Subcutaneous adipose tissue (tissue), 4 donors: ENCODE measurements around the gene UBTF. TPM values are rescaled to one million over a fixed set of nuclear protein-coding genes. Genes with fewer than 3 reads are reported as not detected.

ENCODE experiments used
- total RNA-seq, 4 donors: library from RNA; depleted of rRNA; stranded (reverse); fragments of >200 nt; gene quantifications; one replicate each; pipeline ENCODE4 v1.1.0, GENCODE V29; 2016
- TF ChIP-seq, protein P1 (sequence below): fragments of 450-650 bp; IDR thresholded peaks from one replicate; pipeline ENCODE4 v1.5.1; 2016; ENCODE audit warnings: low read depth, mild to moderate bottlenecking, control low read depth, antibody characterized with exemption, moderate library complexity

UBTF gene
- total RNA-seq, 4 donors from 2014 or later, result 23.5 to 63.5 (median 35.3) TPM

DNA sequence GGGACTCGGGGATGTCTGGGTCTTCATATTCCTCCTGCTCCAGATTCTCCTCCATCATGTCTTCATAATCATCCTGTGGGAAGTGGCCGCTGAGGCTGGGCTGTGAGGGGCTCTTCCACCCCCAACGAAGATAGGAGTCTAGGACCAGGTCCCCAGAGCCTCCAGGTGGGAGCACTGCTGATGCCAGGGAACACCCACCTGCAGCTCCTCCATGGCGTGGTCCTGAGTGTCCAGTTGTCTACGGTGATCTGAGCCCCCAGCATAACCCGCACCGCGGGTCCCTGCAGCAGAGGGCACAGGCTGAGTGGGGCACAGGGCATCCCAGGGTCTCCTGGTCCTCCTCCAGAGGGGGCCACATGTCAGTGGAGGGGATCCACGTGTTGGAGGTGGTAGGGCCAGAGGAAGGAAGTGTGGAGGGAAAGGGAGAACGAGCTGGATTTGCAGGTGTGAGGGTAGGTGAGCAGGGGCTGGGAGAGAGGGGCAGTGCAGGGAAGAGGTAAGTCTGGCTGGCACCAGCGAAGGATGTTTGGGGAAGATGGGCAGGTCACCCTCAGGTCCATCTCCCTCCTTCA is 43.3 kb upstream of the UBTF start:
- TF ChIP-seq, protein P1, sequence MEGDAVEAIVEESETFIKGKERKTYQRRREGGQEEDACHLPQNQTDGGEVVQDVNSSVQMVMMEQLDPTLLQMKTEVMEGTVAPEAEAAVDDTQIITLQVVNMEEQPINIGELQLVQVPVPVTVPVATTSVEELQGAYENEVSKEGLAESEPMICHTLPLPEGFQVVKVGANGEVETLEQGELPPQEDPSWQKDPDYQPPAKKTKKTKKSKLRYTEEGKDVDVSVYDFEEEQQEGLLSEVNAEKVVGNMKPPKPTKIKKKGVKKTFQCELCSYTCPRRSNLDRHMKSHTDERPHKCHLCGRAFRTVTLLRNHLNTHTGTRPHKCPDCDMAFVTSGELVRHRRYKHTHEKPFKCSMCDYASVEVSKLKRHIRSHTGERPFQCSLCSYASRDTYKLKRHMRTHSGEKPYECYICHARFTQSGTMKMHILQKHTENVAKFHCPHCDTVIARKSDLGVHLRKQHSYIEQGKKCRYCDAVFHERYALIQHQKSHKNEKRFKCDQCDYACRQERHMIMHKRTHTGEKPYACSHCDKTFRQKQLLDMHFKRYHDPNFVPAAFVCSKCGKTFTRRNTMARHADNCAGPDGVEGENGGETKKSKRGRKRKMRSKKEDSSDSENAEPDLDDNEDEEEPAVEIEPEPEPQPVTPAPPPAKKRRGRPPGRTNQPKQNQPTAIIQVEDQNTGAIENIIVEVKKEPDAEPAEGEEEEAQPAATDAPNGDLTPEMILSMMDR, result no peak

GRCh38 chr17:44260296-44260695 is 40.8 kb upstream of the UBTF start:
- TF ChIP-seq, protein P1, result no peak

GRCh38 chr17:44258811-44259351 is 39.4 kb upstream of the UBTF start:
- TF ChIP-seq, protein P1, result no peak

- TF ChIP-seq, protein P1, result no peak
Measured at GRCh38 chr17:44257815-44258760, 38.6 kb upstream of the UBTF start.

DNA sequence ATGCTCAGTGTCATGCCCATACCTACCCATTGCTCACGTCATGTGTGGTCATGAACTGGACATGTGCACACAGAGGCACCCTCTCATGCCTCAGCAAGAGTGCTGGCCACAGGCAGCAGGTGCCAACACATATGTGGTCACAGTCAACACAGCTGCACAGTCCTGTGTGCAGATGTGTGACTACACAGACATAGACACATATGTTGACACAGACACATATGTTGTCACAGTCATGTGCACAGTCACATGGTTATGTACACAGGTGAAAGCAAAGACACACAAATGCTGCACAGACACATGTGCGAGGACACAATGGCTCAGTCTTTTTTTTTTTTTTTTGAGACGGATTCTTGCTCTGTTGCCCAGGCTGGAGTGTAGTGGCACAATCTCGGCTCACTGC is 37.2 kb upstream of the UBTF start:
- TF ChIP-seq, protein P1, result no peak

GRCh38 chr17:44255915-44256314 is 36.4 kb upstream of the UBTF start:
- TF ChIP-seq, protein P1, result no peak
